ENCODE data around the gene SRL. TPM values are rescaled to one million over a fixed set of nuclear protein-coding genes. Genes with fewer than 3 reads are reported as not detected.

The SRL gene
- total RNA-seq, 2 experiments from 2014 or later: not detected

- no peaks in the 10 kb centered on the region for H3K27me3 Mint-ChIP-seq (ENCODE audit: low read depth)
- peak overlapping the region; percentile 95 for H3K27ac Mint-ChIP-seq
- H3K4me1 Mint-ChIP-seq (ENCODE audit: low read depth): peaks cover 19% of the 10 kb centered on the region
- ChIA-PET POLR2A (interaction anchor here (0.7 to 2.6 kb wide), 8 partner anchors 12 to 144 kb away, joined by 3 to 11 read pairs (median 4); no protein-coding TSS in a partner anchor), CTCF (interaction anchor here (0.6 to 2.8 kb wide), 7 partner anchors 9 to 345 kb away, joined by 3 to 39 read pairs (median 3); no protein-coding TSS in a partner anchor)
- ATAC-seq (peak; percentile 86), DNase-seq (peak; percentile 94)
- peak overlapping the region; percentile 84 for H3K4me3 Mint-ChIP-seq
- H3K36me3 Mint-ChIP-seq (ENCODE audit: low read depth): no peaks in the 10 kb centered on the region
- H3K9me3 Mint-ChIP-seq (ENCODE audit: insufficient read depth): no peaks in the 10 kb centered on the region
Observed at GRCh38 chr16:4271176-4272113, 29.6 kb upstream of the SRL start.

GRCh38 chr16:4270595-4270994 lies 28.7 kb upstream of the SRL start:
- no peaks in the 10 kb centered on the region for H3K36me3 Mint-ChIP-seq (ENCODE audit: low read depth)
- ATAC-seq (no peak), DNase-seq (no peak)
- peaks cover 24% of the 10 kb centered on the region for H3K4me1 Mint-ChIP-seq (ENCODE audit: low read depth)
- ChIA-PET POLR2A (interaction anchor here (0.6 to 2.6 kb wide), 3 partner anchors 17 to 466 kb away, joined by 3 to 11 read pairs (median 5); no protein-coding TSS in a partner anchor), CTCF (interaction anchor here (0.6 to 2.8 kb wide), 6 partner anchors 8 to 346 kb away, joined by 3 to 39 read pairs (median 4); no protein-coding TSS in a partner anchor)
- no peaks in the 10 kb centered on the region for H3K27me3 Mint-ChIP-seq (ENCODE audit: low read depth)
- H3K9me3 Mint-ChIP-seq (ENCODE audit: insufficient read depth): no peaks in the 10 kb centered on the region
- H3K27ac Mint-ChIP-seq: peak overlapping the region; percentile 95
- peak overlapping the region; percentile 84 for H3K4me3 Mint-ChIP-seq

- peaks cover 24% of the 10 kb centered on the region for H3K4me1 Mint-ChIP-seq (ENCODE audit: low read depth)
- no peaks in the 10 kb centered on the region for H3K36me3 Mint-ChIP-seq (ENCODE audit: low read depth)
- no peaks in the 10 kb centered on the region for H3K27me3 Mint-ChIP-seq (ENCODE audit: low read depth)
- H3K9me3 Mint-ChIP-seq (ENCODE audit: insufficient read depth): no peaks in the 10 kb centered on the region
- peak overlapping the region; percentile 34 for H3K27ac Mint-ChIP-seq
- ChIA-PET POLR2A (interaction anchor here (0.6 kb wide), 1 partner anchor 467 kb away, joined by 3 read pairs; no protein-coding TSS in a partner anchor), CTCF (interaction anchor here (0.7 to 2.8 kb wide), 4 partner anchors 8 to 346 kb away, joined by 3 to 39 read pairs (median 8); no protein-coding TSS in a partner anchor)
- ATAC-seq (no peak), DNase-seq (no peak)
- peak overlapping the region; percentile 18 for H3K4me3 Mint-ChIP-seq
Observed at GRCh38 chr16:4270091-4270490, 28.2 kb upstream of the SRL start.

GRCh38 chr16:4266372-4266771 lies 24.5 kb upstream of the SRL start:
- no peak for ATAC-seq
- DNase-seq: no peak
- ChIA-PET POLR2A (interaction anchor here (0.6 kb wide), 1 partner anchor 63 kb away, joined by 3 read pairs; no protein-coding TSS in a partner anchor), CTCF (interaction anchor here (0.6 to 2.7 kb wide), 4 partner anchors 9 to 164 kb away, joined by 3 to 21 read pairs (median 4); no protein-coding TSS in a partner anchor)
- Mint-ChIP-seq H3K9me3 (ENCODE audit: insufficient read depth) (no peaks in the 10 kb centered on the region), H3K27ac (no peak overlapping the region), H3K4me3 (no peak overlapping the region), H3K27me3 (ENCODE audit: low read depth) (no peaks in the 10 kb centered on the region), H3K4me1 (ENCODE audit: low read depth) (peaks cover 25% of the 10 kb centered on the region), H3K36me3 (ENCODE audit: low read depth) (peaks cover 17% of the 10 kb centered on the region)

- DNase-seq (no peak), ATAC-seq (no peak)
- CTCF ChIA-PET: interaction anchor here (0.8 to 2.7 kb wide), 2 partner anchors 10 to 12 kb away, joined by 3 to 21 read pairs; no protein-coding TSS in a partner anchor
- POLR2A ChIA-PET: no interaction called here
- Mint-ChIP-seq H3K27me3 (ENCODE audit: low read depth) (no peaks in the 10 kb centered on the region), H3K36me3 (ENCODE audit: low read depth) (peaks cover 20% of the 10 kb centered on the region), H3K27ac (no peak overlapping the region), H3K4me1 (ENCODE audit: low read depth) (peaks cover 20% of the 10 kb centered on the region), H3K4me3 (no peak overlapping the region), H3K9me3 (ENCODE audit: insufficient read depth) (no peaks in the 10 kb centered on the region)
Observed at GRCh38 chr16:4265676-4266075, 23.8 kb upstream of the SRL start.

- Mint-ChIP-seq H3K27ac (no peak overlapping the region), H3K4me3 (no peak overlapping the region), H3K36me3 (ENCODE audit: low read depth) (peaks cover 23% of the 10 kb centered on the region), H3K4me1 (ENCODE audit: low read depth) (peaks cover 15% of the 10 kb centered on the region), H3K27me3 (ENCODE audit: low read depth) (no peaks in the 10 kb centered on the region), H3K9me3 (ENCODE audit: insufficient read depth) (no peaks in the 10 kb centered on the region)
- no peak for DNase-seq
- ATAC-seq: no peak
- POLR2A ChIA-PET: no interaction called here
- CTCF ChIA-PET: interaction anchor here (0.6 to 2.7 kb wide), 2 partner anchors 10 to 26 kb away, joined by 3 to 21 read pairs; no protein-coding TSS in a partner anchor
Observed at GRCh38 chr16:4264546-4264945, 22.7 kb upstream of the SRL start.

- Mint-ChIP-seq H3K27ac (peak overlapping the region; percentile 52), H3K27me3 (ENCODE audit: low read depth) (no peaks in the 10 kb centered on the region), H3K4me3 (no peak overlapping the region), H3K9me3 (ENCODE audit: insufficient read depth) (no peaks in the 10 kb centered on the region), H3K36me3 (ENCODE audit: low read depth) (peaks cover 23% of the 10 kb centered on the region), H3K4me1 (ENCODE audit: low read depth) (peaks cover 15% of the 10 kb centered on the region)
- DNase-seq (no peak), ATAC-seq (peak; percentile 55)
- ChIA-PET CTCF (interaction anchor here (1.2 to 3.0 kb wide), 3 partner anchors 7 to 14 kb away, joined by 3 to 21 read pairs (median 14); no protein-coding TSS in a partner anchor), POLR2A (no interaction called here)
Observed at GRCh38 chr16:4263504-4264436, 21.9 kb upstream of the SRL start.

- peaks cover 23% of the 10 kb centered on the region for H3K36me3 Mint-ChIP-seq (ENCODE audit: low read depth)
- H3K4me3 Mint-ChIP-seq: no peak overlapping the region
- ChIA-PET CTCF (interaction anchor here (1.1 to 3.0 kb wide), 8 partner anchors 9 to 84 kb away, joined by 3 to 21 read pairs (median 5); partner anchors contain the start of gene TFAP4), POLR2A (interaction anchor here (0.6 kb wide), 1 partner anchor 234 kb away, joined by 3 read pairs; no protein-coding TSS in a partner anchor)
- DNase-seq (no peak), ATAC-seq (no peak)
- no peaks in the 10 kb centered on the region for H3K9me3 Mint-ChIP-seq (ENCODE audit: insufficient read depth)
- peaks cover 10% of the 10 kb centered on the region for H3K4me1 Mint-ChIP-seq (ENCODE audit: low read depth)
- no peak overlapping the region for H3K27ac Mint-ChIP-seq
- no peaks in the 10 kb centered on the region for H3K27me3 Mint-ChIP-seq (ENCODE audit: low read depth)
Observed at GRCh38 chr16:4262303-4262835, 20.5 kb upstream of the SRL start.

GRCh38 chr16:4261557-4262172 lies 19.8 kb upstream of the SRL start:
- H3K27ac Mint-ChIP-seq: no peak overlapping the region
- H3K27me3 Mint-ChIP-seq (ENCODE audit: low read depth): no peaks in the 10 kb centered on the region
- POLR2A ChIA-PET: no interaction called here
- peaks cover 10% of the 10 kb centered on the region for H3K4me1 Mint-ChIP-seq (ENCODE audit: low read depth)
- H3K36me3 Mint-ChIP-seq (ENCODE audit: low read depth): peaks cover 25% of the 10 kb centered on the region
- H3K9me3 Mint-ChIP-seq (ENCODE audit: insufficient read depth): no peaks in the 10 kb centered on the region
- DNase-seq: peak; percentile 50
- ATAC-seq: peak; percentile 67
- CTCF ChIA-PET: interaction anchor here (1.1 to 3.0 kb wide), 8 partner anchors 8 to 100 kb away, joined by 3 to 21 read pairs (median 5); partner anchors contain the start of gene TFAP4
- no peak overlapping the region for H3K4me3 Mint-ChIP-seq

- DNase-seq (no peak), ATAC-seq (no peak)
- no peaks in the 10 kb centered on the region for H3K9me3 Mint-ChIP-seq (ENCODE audit: insufficient read depth)
- no peak overlapping the region for H3K4me3 Mint-ChIP-seq
- ChIA-PET CTCF (interaction anchor here (1.1 to 1.9 kb wide), 4 partner anchors 11 to 101 kb away, joined by 3 to 4 read pairs (median 4); no protein-coding TSS in a partner anchor), POLR2A (interaction anchor here (1.0 kb wide), 1 partner anchor 11 kb away, joined by 5 read pairs; no protein-coding TSS in a partner anchor)
- H3K36me3 Mint-ChIP-seq (ENCODE audit: low read depth): peaks cover 25% of the 10 kb centered on the region
- peaks cover 5% of the 10 kb centered on the region for H3K4me1 Mint-ChIP-seq (ENCODE audit: low read depth)
- no peaks in the 10 kb centered on the region for H3K27me3 Mint-ChIP-seq (ENCODE audit: low read depth)
- H3K27ac Mint-ChIP-seq: no peak overlapping the region
Observed at GRCh38 chr16:4260360-4260759, 18.5 kb upstream of the SRL start.
